Measurements from ENCODE around the gene ZNF638. TPM values are rescaled to one million over a fixed set of nuclear protein-coding genes. Genes with fewer than 3 reads are reported as not detected.
A peak's percentile ranks its signal among the peaks of the same experiment; 100 is the strongest.

ZNF638 gene
- total and polyA plus RNA-seq, 2 donors (not counting 3 experiments of a cell fraction or from before 2014, with no cell fraction given) = 36.4 to 111 TPM

DNA sequence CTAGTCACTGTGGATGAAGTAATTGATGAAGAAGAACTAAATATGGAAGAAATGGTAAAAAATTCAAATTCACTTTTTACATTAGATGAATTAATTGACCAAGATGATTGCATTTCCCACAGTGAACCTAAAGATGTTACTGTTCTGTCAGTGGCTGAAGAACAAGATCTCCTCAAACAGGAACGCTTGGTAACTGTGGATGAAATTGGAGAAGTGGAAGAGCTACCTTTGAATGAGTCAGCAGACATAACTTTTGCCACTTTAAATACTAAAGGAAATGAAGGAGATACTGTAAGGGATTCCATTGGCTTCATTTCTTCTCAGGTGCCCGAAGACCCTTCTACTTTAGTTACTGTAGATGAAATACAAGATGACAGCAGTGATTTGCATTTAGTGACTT, 95.1 kb downstream of the ZNF638 start:
- H3K9ac ChIP-seq (replicated peaks; ENCODE audit: extremely low read depth, insufficient read depth, low read length) = no peak overlapping the region
- TSS peak; percentile 41 for BruUV-seq (replicated peaks)
- intact Hi-C loops (cut with micrococcal nuclease) (no loop called here), dilution Hi-C loops (cut with MboI; ENCODE audit: extremely low pct_ligation_motif_present, low sequenced_read_pairs) (no loop called here)
- H3K27ac ChIP-seq (ENCODE audit: insufficient read depth, low read depth, low read length) = no peak overlapping the region
- no peaks in the 10 kb centered on the region for H3K27me3 ChIP-seq (ENCODE audit: control insufficient read depth in 2 of 2, insufficient read depth in 2 of 2, low read length in 2 of 2)
- H3K4me3 ChIP-seq (replicated peaks in 1 of 3; ENCODE audit: insufficient read depth in 1 of 3, low read depth in 1 of 3, low read length in 3 of 3) = no peak overlapping the region
- H4K20me1 ChIP-seq (replicated peaks; ENCODE audit: control insufficient read depth, extremely low read depth, insufficient read depth, low read length) = no peaks in the 10 kb centered on the region
- TF ChIP-seq, protein P1, sequence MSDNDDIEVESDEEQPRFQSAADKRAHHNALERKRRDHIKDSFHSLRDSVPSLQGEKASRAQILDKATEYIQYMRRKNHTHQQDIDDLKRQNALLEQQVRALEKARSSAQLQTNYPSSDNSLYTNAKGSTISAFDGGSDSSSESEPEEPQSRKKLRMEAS (IDR thresholded peaks at IDR 0.05; ENCODE audit: insufficient read depth, insufficient read length) = no peak
- no peak for TF ChIP-seq MYC (IDR thresholded peaks at IDR 0.05; ENCODE audit: low read depth, low read length)
- TF ChIP-seq GATA2 (IDR thresholded peaks at IDR 0.05; ENCODE audit: insufficient read depth, insufficient read length, low read depth, low read length) = no peak
- no peak for TF ChIP-seq EZH2 (IDR thresholded peaks at IDR 0.05; ENCODE audit: borderline replicate concordance, low read depth, low read length, severe bottlenecking)
- TF ChIP-seq, protein P2, sequence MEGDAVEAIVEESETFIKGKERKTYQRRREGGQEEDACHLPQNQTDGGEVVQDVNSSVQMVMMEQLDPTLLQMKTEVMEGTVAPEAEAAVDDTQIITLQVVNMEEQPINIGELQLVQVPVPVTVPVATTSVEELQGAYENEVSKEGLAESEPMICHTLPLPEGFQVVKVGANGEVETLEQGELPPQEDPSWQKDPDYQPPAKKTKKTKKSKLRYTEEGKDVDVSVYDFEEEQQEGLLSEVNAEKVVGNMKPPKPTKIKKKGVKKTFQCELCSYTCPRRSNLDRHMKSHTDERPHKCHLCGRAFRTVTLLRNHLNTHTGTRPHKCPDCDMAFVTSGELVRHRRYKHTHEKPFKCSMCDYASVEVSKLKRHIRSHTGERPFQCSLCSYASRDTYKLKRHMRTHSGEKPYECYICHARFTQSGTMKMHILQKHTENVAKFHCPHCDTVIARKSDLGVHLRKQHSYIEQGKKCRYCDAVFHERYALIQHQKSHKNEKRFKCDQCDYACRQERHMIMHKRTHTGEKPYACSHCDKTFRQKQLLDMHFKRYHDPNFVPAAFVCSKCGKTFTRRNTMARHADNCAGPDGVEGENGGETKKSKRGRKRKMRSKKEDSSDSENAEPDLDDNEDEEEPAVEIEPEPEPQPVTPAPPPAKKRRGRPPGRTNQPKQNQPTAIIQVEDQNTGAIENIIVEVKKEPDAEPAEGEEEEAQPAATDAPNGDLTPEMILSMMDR (IDR thresholded peaks at IDR 0.05; ENCODE audit: extremely low read depth in 1 of 2, insufficient read depth in 1 of 2, low read depth in 1 of 2, low read length in 2 of 2) = no peak
- TF ChIP-seq POLR2AphosphoS5 (IDR thresholded peaks at IDR 0.05; ENCODE audit: insufficient read depth, low read depth, low read length) = no peak
- no peak for TF ChIP-seq POLR2A (IDR thresholded peaks at IDR 0.05; ENCODE audit: low read depth, low read length)
- no peak for TF ChIP-seq FOS (IDR thresholded peaks at IDR 0.05; ENCODE audit: borderline replicate concordance, insufficient read depth, low read length)
- no peak for TF ChIP-seq JUN (IDR thresholded peaks at IDR 0.05; ENCODE audit: borderline replicate concordance, insufficient read depth, insufficient read length, low read depth)
- no peaks in the 10 kb centered on the region for H3K9me1 ChIP-seq (replicated peaks; ENCODE audit: control insufficient read depth, extremely low read depth, insufficient read depth, low read length)
- H3K4me2 ChIP-seq (ENCODE audit: insufficient read depth, low read length) = no peak overlapping the region
- no peaks in the 10 kb centered on the region for H3K9me3 ChIP-seq (replicated peaks; ENCODE audit: control insufficient read depth, insufficient read depth, low read length)
- POLR2A ChIA-PET = no interaction called here
- no peaks in the 10 kb centered on the region for H3K79me2 ChIP-seq (ENCODE audit: control insufficient read depth, insufficient read depth, low read length)
- peaks cover 28% of the 10 kb centered on the region for H3K4me1 ChIP-seq (ENCODE audit: control insufficient read depth, extremely low read depth, insufficient read depth, low read length)
- no peak overlapping the region for H2AFZ ChIP-seq (ENCODE audit: low read depth, low read length)
- DNase-seq (ENCODE audit: low read depth, low spot score) (no peak), FAIRE-seq (no peak)
- H3K36me3 ChIP-seq (ENCODE audit: control insufficient read depth in 2 of 2, extremely low read depth in 1 of 2, insufficient read depth in 2 of 2, low read length in 2 of 2) = peaks cover 4 to 22% of the 10 kb centered on the region in 2 experiments
- CTCF ChIA-PET = no interaction called here

Measured in endothelial cell of umbilical vein (primary cell).